Measurements from ENCODE around the gene SMARCC1.

Gene SMARCC1

DNA sequence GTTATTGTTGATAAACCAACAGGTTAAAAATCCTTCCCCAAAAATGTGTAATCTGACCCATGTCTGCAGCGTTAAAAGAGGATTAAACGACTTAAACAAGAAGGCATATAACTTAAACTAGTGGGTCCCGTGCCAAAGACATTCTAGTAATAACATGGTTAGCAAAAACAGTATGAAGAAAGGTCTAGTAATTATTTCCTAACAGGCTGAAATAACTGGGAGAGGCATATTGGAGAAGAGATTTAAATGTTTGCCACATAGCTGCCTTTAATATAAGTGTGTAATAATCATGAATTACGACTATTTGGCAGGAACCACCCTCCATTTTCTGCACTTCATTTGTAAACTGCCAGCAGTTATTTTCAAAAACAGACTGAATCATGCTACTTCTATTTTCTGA is 135.3 kb downstream of the SMARCC1 start:
- H3K9ac ChIP-seq (ENCODE audit: low read depth, low read length), result no peak overlapping the region
- no peak overlapping the region for H3K4me3 ChIP-seq (ENCODE audit: low read depth, low read length)
- H3K27me3 ChIP-seq (ENCODE audit: control insufficient read depth, insufficient read depth, low read length), result no peaks in the 10 kb centered on the region
- H3K36me3 ChIP-seq (ENCODE audit: control insufficient read depth, insufficient read depth, low read length), result no peaks in the 10 kb centered on the region
- H3K4me1 ChIP-seq (ENCODE audit: control insufficient read depth, insufficient read depth, low read length), result no peaks in the 10 kb centered on the region
- H3K9me3 ChIP-seq (ENCODE audit: control insufficient read depth, insufficient read depth, low read length), result no peaks in the 10 kb centered on the region

DNA sequence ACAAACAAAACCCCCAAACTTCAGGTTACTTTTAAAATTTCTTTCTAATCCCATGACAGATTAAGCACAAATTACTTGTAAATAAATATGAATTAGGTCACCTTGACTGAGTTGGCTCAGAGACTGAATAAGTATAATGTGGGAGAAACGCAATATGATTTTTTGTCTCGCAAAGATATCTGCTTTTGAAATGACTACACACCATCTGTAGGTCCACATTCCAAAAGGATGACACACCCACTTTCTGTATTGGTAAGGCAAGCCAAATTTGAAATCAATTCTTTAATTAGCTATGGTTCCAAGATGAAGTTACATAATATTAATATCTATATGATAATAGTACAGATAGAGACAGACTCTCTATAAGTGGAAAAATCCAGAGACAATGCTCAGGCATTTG is 136.1 kb downstream of the SMARCC1 start:
- no peaks in the 10 kb centered on the region for H3K9me3 ChIP-seq (ENCODE audit: control insufficient read depth, insufficient read depth, low read length)

DNA sequence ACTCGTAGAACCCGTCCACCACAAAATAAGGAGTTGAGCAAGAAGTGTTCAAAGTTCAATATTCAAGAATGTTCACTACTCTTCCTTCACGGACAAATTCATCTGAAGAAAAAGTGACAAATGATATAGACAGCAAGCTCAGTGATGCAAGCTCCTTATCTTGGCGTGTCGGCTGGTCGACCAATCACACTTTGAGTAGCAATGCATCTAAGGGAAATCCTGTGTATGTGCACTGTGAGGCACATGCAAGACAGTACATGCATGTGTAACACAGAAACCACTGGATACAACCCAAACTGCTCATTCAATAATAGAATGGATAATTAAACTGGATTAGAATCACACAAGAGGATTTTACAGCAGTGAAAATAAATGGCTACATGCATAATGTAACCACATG is 138.6 kb downstream of the SMARCC1 start:
- Histone ChIP-seq H3K36me3 (ENCODE audit: control insufficient read depth, insufficient read depth, low read length) (no peaks in the 10 kb centered on the region), H3K9me3 (ENCODE audit: control insufficient read depth, insufficient read depth, low read length) (no peaks in the 10 kb centered on the region), H3K4me1 (ENCODE audit: control insufficient read depth, insufficient read depth, low read length) (no peaks in the 10 kb centered on the region), H3K9ac (ENCODE audit: low read depth, low read length) (no peak overlapping the region), H3K27me3 (ENCODE audit: control insufficient read depth, insufficient read depth, low read length) (no peaks in the 10 kb centered on the region), H3K4me3 (ENCODE audit: low read depth, low read length) (no peak overlapping the region)

More for the DNA sequence above, 136.1 kb downstream of the SMARCC1 start:
- Histone ChIP-seq H3K27me3 (ENCODE audit: control insufficient read depth, insufficient read depth, low read length) (no peaks in the 10 kb centered on the region), H3K4me3 (ENCODE audit: low read depth, low read length) (no peak overlapping the region), H3K9ac (ENCODE audit: low read depth, low read length) (no peak overlapping the region), H3K4me1 (ENCODE audit: control insufficient read depth, insufficient read depth, low read length) (no peaks in the 10 kb centered on the region), H3K36me3 (ENCODE audit: control insufficient read depth, insufficient read depth, low read length) (no peaks in the 10 kb centered on the region)

DNA sequence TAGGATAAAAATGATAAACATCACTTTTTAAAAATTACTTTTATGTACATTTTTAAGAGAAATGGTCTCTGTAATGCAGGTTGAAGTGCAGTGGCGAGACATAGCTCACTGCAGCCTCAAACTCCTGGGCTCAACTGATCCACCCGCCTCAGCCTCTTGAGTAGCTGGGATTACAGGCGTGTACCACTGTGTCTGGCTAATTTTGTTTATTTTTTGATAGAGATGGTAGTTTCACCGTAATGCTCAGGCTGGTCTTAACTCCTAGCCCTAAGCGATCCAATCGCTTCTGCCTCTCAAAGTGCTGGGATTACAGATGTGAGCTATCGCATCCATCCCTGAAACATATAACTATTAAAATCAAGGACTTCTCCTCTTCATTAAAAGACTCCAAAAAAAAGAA is 140.0 kb downstream of the SMARCC1 start:
- Histone ChIP-seq H3K9me3 (ENCODE audit: control insufficient read depth, insufficient read depth, low read length) (no peaks in the 10 kb centered on the region), H3K27me3 (ENCODE audit: control insufficient read depth, insufficient read depth, low read length) (no peaks in the 10 kb centered on the region), H3K4me3 (ENCODE audit: low read depth, low read length) (no peak overlapping the region), H3K36me3 (ENCODE audit: control insufficient read depth, insufficient read depth, low read length) (no peaks in the 10 kb centered on the region), H3K9ac (ENCODE audit: low read depth, low read length) (no peak overlapping the region), H3K4me1 (ENCODE audit: control insufficient read depth, insufficient read depth, low read length) (no peaks in the 10 kb centered on the region)

DNA sequence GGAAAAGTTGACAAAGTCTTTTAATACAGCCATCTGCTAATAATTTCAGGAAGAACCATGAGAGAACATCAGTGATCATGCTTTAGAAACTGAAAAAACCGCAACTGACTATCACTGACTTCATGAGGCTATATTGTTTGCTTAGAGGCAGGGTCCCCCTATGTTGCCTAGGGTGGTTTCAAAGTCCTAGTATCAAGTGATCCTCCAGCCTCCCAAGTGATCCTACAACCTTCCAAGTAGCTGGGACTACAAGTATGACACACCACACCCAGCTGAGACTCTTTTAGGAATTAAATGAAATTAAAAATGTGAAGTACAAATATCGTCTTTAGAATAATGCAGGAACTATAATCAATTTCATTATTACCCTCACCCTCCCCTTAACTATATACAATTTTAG is 144.8 kb downstream of the SMARCC1 start:
- Histone ChIP-seq H3K36me3 (ENCODE audit: control insufficient read depth, insufficient read depth, low read length) (no peaks in the 10 kb centered on the region), H3K27me3 (ENCODE audit: control insufficient read depth, insufficient read depth, low read length) (no peaks in the 10 kb centered on the region), H3K9ac (ENCODE audit: low read depth, low read length) (no peak overlapping the region)

DNA sequence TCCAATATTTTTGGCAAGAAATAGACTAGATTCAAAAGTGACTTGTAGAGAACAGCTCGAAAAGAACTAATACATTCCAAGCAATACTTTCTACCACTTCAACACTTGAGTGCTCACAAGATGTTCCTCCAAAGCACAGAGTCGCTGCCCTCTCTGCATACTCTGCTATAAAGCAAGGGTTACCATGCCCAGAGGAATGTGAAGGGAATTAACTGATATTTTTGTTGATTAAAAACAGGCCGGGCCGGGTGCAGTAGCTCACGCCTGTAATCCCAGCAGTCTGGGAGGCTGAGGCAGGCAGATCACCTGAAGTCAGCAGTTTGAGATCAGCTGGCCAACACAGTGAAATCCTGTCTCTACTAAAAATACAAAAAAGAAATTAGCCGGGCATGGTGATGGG is 145.5 kb downstream of the SMARCC1 start:
- Histone ChIP-seq H3K9ac (ENCODE audit: low read depth, low read length) (no peak overlapping the region), H3K4me1 (ENCODE audit: control insufficient read depth, insufficient read depth, low read length) (no peaks in the 10 kb centered on the region), H3K36me3 (ENCODE audit: control insufficient read depth, insufficient read depth, low read length) (no peaks in the 10 kb centered on the region), H3K27me3 (ENCODE audit: control insufficient read depth, insufficient read depth, low read length) (no peaks in the 10 kb centered on the region), H3K9me3 (ENCODE audit: control insufficient read depth, insufficient read depth, low read length) (no peaks in the 10 kb centered on the region), H3K4me3 (ENCODE audit: low read depth, low read length) (no peak overlapping the region)

More for the DNA sequence above, 144.8 kb downstream of the SMARCC1 start:
- H3K4me3 ChIP-seq (ENCODE audit: low read depth, low read length), result no peak overlapping the region
- no peaks in the 10 kb centered on the region for H3K9me3 ChIP-seq (ENCODE audit: control insufficient read depth, insufficient read depth, low read length)
- H3K4me1 ChIP-seq (ENCODE audit: control insufficient read depth, insufficient read depth, low read length), result no peaks in the 10 kb centered on the region

DNA sequence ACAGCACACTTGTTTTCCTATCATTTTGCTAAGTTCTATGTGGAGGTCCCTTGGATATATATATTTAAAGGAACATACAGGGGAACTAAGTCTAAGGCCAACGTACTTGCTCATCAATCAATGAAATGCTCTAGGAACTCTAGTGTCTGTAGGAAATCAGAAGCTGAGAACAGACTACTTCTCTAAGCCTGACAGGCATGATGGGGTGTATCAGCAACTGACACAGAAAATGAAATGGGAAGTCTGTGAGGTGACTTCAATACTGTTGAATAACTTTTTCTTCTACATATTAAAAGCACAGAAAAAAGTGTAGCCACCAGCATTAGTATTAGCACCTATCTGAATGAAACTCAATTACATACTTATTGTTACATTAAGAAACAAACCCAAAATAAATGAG is 146.2 kb downstream of the SMARCC1 start:
- Histone ChIP-seq H3K27me3 (ENCODE audit: control insufficient read depth, insufficient read depth, low read length) (no peaks in the 10 kb centered on the region), H3K9ac (ENCODE audit: low read depth, low read length) (no peak overlapping the region), H3K4me1 (ENCODE audit: control insufficient read depth, insufficient read depth, low read length) (no peaks in the 10 kb centered on the region), H3K4me3 (ENCODE audit: low read depth, low read length) (no peak overlapping the region), H3K9me3 (ENCODE audit: control insufficient read depth, insufficient read depth, low read length) (no peaks in the 10 kb centered on the region), H3K36me3 (ENCODE audit: control insufficient read depth, insufficient read depth, low read length) (peaks cover 6% of the 10 kb centered on the region)

DNA sequence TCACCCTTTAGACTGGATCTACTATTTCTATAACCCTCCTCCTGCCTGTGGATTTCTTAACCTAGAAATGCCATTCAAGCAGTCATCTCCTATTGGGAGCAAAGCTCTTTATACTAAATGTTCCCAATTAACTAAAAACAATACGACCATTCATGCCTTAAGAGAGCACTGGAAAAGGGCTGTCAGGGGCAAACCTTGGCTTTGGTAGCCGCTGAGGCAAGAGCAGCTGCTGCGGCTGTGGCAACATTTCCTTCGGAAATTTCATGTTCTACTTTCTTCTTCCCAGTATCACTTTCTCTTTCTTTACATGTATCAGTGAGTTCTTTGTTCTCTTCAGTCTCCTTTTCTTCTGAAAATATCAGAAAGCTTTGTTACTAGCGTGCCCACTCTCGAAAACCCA is 146.7 kb downstream of the SMARCC1 start:
- no peaks in the 10 kb centered on the region for H3K9me3 ChIP-seq (ENCODE audit: control insufficient read depth, insufficient read depth, low read length)
- no peak overlapping the region for H3K4me3 ChIP-seq (ENCODE audit: low read depth, low read length)
- H3K36me3 ChIP-seq (ENCODE audit: control insufficient read depth, insufficient read depth, low read length), result peaks cover 10% of the 10 kb centered on the region
- H3K27me3 ChIP-seq (ENCODE audit: control insufficient read depth, insufficient read depth, low read length), result no peaks in the 10 kb centered on the region
- H3K4me1 ChIP-seq (ENCODE audit: control insufficient read depth, insufficient read depth, low read length), result no peaks in the 10 kb centered on the region
- H3K9ac ChIP-seq (ENCODE audit: low read depth, low read length), result no peak overlapping the region

DNA sequence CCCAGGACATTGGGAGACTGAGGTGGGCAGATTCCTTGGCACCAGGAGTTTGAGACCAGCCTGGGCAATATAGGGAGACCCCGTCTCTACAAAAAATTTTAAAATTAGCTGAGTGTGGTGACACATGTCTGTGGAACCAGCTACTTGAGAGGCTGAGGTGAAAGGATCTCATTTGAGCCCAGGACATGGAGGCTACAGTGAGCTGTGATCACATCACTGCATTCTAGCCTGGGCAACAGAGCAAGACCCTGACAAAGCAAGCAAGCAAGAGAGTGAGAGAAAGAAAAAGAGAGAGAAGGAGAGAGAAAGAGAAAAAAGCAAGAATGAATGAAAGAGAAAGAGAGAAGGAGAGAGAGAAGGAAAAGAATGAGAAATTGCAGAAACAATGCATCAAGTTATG is 150.9 kb downstream of the SMARCC1 start:
- H3K9ac ChIP-seq (ENCODE audit: low read depth, low read length), result no peak overlapping the region
- H3K27me3 ChIP-seq (ENCODE audit: control insufficient read depth, insufficient read depth, low read length), result no peaks in the 10 kb centered on the region
- no peak overlapping the region for H3K4me3 ChIP-seq (ENCODE audit: low read depth, low read length)
- no peaks in the 10 kb centered on the region for H3K9me3 ChIP-seq (ENCODE audit: control insufficient read depth, insufficient read depth, low read length)
- H3K36me3 ChIP-seq (ENCODE audit: control insufficient read depth, insufficient read depth, low read length), result peaks cover 10% of the 10 kb centered on the region
- H3K4me1 ChIP-seq (ENCODE audit: control insufficient read depth, insufficient read depth, low read length), result no peaks in the 10 kb centered on the region

DNA sequence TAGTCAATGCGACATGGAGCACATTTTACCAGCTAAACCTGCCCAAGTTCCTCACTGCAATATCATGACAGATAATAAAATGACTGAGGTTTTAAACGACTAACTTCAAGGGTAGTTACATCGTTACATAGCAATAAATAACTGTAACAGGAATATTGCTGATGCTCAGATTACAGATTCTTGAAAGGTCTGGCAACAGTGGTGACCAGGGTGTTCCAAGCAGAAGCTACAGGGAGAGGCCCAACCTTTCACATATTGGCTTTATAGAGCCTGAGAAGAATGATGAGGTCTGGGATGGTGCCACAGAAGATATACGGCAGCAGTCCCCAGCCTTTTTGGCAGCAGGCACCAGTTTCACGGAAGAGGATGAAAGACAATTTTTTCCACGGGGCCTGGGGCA is 151.9 kb downstream of the SMARCC1 start:
- H3K36me3 ChIP-seq (ENCODE audit: control insufficient read depth, insufficient read depth, low read length), result peaks cover 10% of the 10 kb centered on the region
- no peaks in the 10 kb centered on the region for H3K9me3 ChIP-seq (ENCODE audit: control insufficient read depth, insufficient read depth, low read length)
- no peaks in the 10 kb centered on the region for H3K4me1 ChIP-seq (ENCODE audit: control insufficient read depth, insufficient read depth, low read length)
- H3K4me3 ChIP-seq (ENCODE audit: low read depth, low read length), result no peak overlapping the region
- H3K27me3 ChIP-seq (ENCODE audit: control insufficient read depth, insufficient read depth, low read length), result no peaks in the 10 kb centered on the region
- H3K9ac ChIP-seq (ENCODE audit: low read depth, low read length), result no peak overlapping the region

DNA sequence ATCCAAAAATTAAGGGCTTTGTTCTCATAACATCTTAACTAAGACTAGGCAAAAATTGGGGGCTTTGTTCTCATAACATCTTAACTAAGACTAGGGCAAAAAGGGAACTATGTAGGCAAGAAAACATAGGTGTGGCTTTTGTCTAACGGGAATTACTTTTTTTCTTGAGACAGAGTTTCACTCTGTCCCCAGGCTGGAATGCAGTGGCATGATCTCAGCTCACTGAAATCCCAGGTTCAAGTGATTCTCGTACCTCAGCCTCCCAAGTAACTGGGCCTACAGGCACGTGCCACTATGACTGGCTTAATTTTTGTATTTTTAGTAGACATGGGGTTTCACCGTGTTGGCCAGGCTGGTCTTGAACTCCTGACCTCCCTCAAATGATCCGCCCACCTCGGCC is 153.3 kb downstream of the SMARCC1 start:
- no peak overlapping the region for H3K9ac ChIP-seq (ENCODE audit: low read depth, low read length)
- H3K4me1 ChIP-seq (ENCODE audit: control insufficient read depth, insufficient read depth, low read length), result no peaks in the 10 kb centered on the region
- no peaks in the 10 kb centered on the region for H3K27me3 ChIP-seq (ENCODE audit: control insufficient read depth, insufficient read depth, low read length)
- H3K4me3 ChIP-seq (ENCODE audit: low read depth, low read length), result no peak overlapping the region
- H3K9me3 ChIP-seq (ENCODE audit: control insufficient read depth, insufficient read depth, low read length), result no peaks in the 10 kb centered on the region
- peaks cover 10% of the 10 kb centered on the region for H3K36me3 ChIP-seq (ENCODE audit: control insufficient read depth, insufficient read depth, low read length)

DNA sequence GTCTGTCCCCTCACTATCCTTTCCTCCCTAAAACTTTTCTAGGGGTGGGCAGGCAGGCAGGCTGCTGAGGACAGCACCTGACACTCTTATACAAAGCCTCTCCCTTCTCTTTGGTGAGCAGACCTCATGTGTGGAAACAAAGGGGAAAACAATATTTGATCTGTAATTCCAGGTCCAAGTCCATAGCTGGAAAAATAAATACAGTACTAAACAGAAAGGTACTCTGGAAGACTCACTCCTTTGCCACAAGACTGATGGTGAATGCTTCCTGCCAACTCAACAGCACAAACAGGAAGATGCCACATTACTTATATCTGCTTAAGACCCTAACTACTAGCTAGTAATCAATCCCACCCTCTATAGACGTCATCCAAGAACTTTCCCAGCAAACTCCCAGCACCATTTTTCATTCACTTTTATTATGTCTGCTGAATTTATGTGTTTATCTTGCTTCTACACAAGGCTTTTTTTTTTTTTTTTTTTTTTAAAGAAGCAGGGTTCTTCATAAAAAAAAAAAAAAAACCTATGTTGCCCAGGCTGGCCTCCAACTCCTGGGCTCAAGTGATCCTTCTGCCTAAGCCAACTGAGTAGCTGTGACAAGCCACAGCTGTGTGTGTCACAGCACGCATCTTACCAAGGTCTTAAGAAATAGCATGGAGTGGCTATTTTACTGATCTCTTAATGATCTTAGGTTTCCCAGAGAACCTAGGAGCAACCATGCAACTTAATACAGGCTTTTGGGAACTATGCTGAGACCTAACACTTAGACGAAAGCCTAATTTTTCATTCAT is 158.8 kb downstream of the SMARCC1 start:
- Histone ChIP-seq H3K4me3 (ENCODE audit: low read depth, low read length) (no peak overlapping the region), H3K4me1 (ENCODE audit: control insufficient read depth, insufficient read depth, low read length) (no peaks in the 10 kb centered on the region), H3K9me3 (ENCODE audit: control insufficient read depth, insufficient read depth, low read length) (no peaks in the 10 kb centered on the region), H3K9ac (ENCODE audit: low read depth, low read length) (no peak overlapping the region), H3K27me3 (ENCODE audit: control insufficient read depth, insufficient read depth, low read length) (no peaks in the 10 kb centered on the region), H3K36me3 (ENCODE audit: control insufficient read depth, insufficient read depth, low read length) (peaks cover 15% of the 10 kb centered on the region)

Measured in iPS-15b (cell line).